ENCODE data around the gene IGHMBP2.

Gene IGHMBP2

GRCh38 chr11:68927280-68928135 lies 23.8 kb downstream of the IGHMBP2 start:
- no peak for DNase-seq (ENCODE audit: low read depth)

- DNase-seq (ENCODE audit: low read depth), result no peak
These were observed 24.6 kb downstream of the IGHMBP2 start for GRCh38 chr11:68928136-68928880.

- no peak for DNase-seq (ENCODE audit: low read depth)
These were observed 25.4 kb downstream of the IGHMBP2 start for GRCh38 chr11:68929135-68929534.

- no peak for DNase-seq (ENCODE audit: low read depth)
These were observed 26.2 kb downstream of the IGHMBP2 start for GRCh38 chr11:68929706-68930570.

- DNase-seq (ENCODE audit: low read depth), result no peak
These were observed 27.5 kb downstream of the IGHMBP2 start for GRCh38 chr11:68930991-68931855.

GRCh38 chr11:68931911-68932310 lies 28.2 kb downstream of the IGHMBP2 start:
- DNase-seq (ENCODE audit: low read depth), result no peak

- DNase-seq (ENCODE audit: low read depth), result no peak
These were observed 28.7 kb downstream of the IGHMBP2 start for GRCh38 chr11:68932358-68932757.

GRCh38 chr11:68932933-68933577 lies 29.4 kb downstream of the IGHMBP2 start:
- DNase-seq (ENCODE audit: low read depth), result no peak

GRCh38 chr11:68933605-68934320 lies 30.1 kb downstream of the IGHMBP2 start:
- no peak for DNase-seq (ENCODE audit: low read depth)

- no peak for DNase-seq (ENCODE audit: low read depth)
These were observed 30.6 kb downstream of the IGHMBP2 start for GRCh38 chr11:68934321-68934645.

- DNase-seq (ENCODE audit: low read depth), result no peak
These were observed 31.0 kb downstream of the IGHMBP2 start for GRCh38 chr11:68934666-68935065.

- DNase-seq (ENCODE audit: low read depth), result no peak
These were observed 31.4 kb downstream of the IGHMBP2 start for GRCh38 chr11:68935066-68935465.

- no peak for DNase-seq (ENCODE audit: low read depth)
These were observed 32.0 kb downstream of the IGHMBP2 start for GRCh38 chr11:68935516-68936357.

GRCh38 chr11:68936358-68936636 lies 32.6 kb downstream of the IGHMBP2 start:
- no peak for DNase-seq (ENCODE audit: low read depth)

GRCh38 chr11:68936676-68937620 lies 33.3 kb downstream of the IGHMBP2 start:
- DNase-seq (ENCODE audit: low read depth), result no peak

- no peak for DNase-seq (ENCODE audit: low read depth)
These were observed 34.4 kb downstream of the IGHMBP2 start for GRCh38 chr11:68938088-68938487.

- DNase-seq (ENCODE audit: low read depth), result no peak
These were observed 35.3 kb downstream of the IGHMBP2 start for GRCh38 chr11:68938816-68939582.
